ENCODE results near the gene LCK.
"Not testable (repeated sequence)": the region's sequence is repeated elsewhere in the genome, so short reads cannot be mapped to it uniquely, and the experiment has no call there.

Gene LCK

GRCh38 chr1:32240140-32240951 is 10.7 kb upstream of the LCK start:
- no peak for DNase-seq

GRCh38 chr1:32241001-32241763 is 9.9 kb upstream of the LCK start:
- no peak for DNase-seq

- DNase-seq = no peak
Observed at GRCh38 chr1:32242341-32242851, 8.7 kb upstream of the LCK start.

GRCh38 chr1:32246888-32247273 is 4.2 kb upstream of the LCK start, which contains the start of gene FAM167B:
Gene FAM167B (plus strand): TSS chr1:32247222. CDS start chr1:32247422, 200 bp downstream.
- peak; percentile 74 for DNase-seq

GRCh38 chr1:32247452-32247851 is 3.6 kb upstream of the LCK start:
- DNase-seq = no peak

- DNase-seq = peak; percentile 80
Observed at GRCh38 chr1:32247983-32248889, 2.8 kb upstream of the LCK start.

GRCh38 chr1:32249831-32250525 is 1.1 kb upstream of the LCK start:
- DNase-seq = no peak

- no peak for DNase-seq
Observed at GRCh38 chr1:32255072-32256071, 4.3 kb downstream of the LCK start.

- no peak for DNase-seq
Observed at GRCh38 chr1:32256473-32257226, 5.6 kb downstream of the LCK start.

GRCh38 chr1:32257227-32257508 is 6.1 kb downstream of the LCK start:
- no peak for DNase-seq

GRCh38 chr1:32263236-32263593 is 12.2 kb downstream of the LCK start:
- DNase-seq = not testable (repeated sequence)

- no peak for DNase-seq
Observed at GRCh38 chr1:32263744-32264143, 12.7 kb downstream of the LCK start.

GRCh38 chr1:32265846-32266245 is 14.8 kb downstream of the LCK start:
- no peak for DNase-seq

- DNase-seq = peak; percentile 61
Observed at GRCh38 chr1:32266921-32267591, 16.0 kb downstream of the LCK start.

GRCh38 chr1:32269744-32270143 is 18.7 kb downstream of the LCK start:
- DNase-seq = no peak

GRCh38 chr1:32272557-32273390 is 21.7 kb downstream of the LCK start:
- no peak for DNase-seq

- peak; percentile 69 for DNase-seq
Observed at GRCh38 chr1:32273391-32274208, 22.5 kb downstream of the LCK start.

All from NCI-H226 (cell line).